Neural cell (in vitro differentiated cells): ENCODE measurements around the gene SYTL3. TPM values are rescaled to one million over a fixed set of nuclear protein-coding genes. Genes with fewer than 3 reads are reported as not detected.

Experiments used
- H2AFZ ChIP-seq: fragments of 200-600, 300-800 bp; sonication (generic), shearing (Covaris generic); 2 replicates; pipeline ENCODE4 v1.6.0; 2014; ENCODE audit warnings: low read depth, mild to moderate bottlenecking, antibody characterized with exemption, low read length, moderate library complexity
- H3F3A ChIP-seq: fragments of 200-600 bp; shearing (Covaris generic); 2 replicates; pipeline ENCODE4 v1.6.1; 2016; ENCODE audit warnings: mild to moderate bottlenecking, moderate library complexity, mixed read lengths, antibody characterized with exemption, low read length; ENCODE audit not compliant: insufficient read depth, poor library complexity, severe bottlenecking
- H3K27ac ChIP-seq: fragments of 200-600, 300-800 bp; sonication (generic), shearing (Covaris generic); 2 replicates; pipeline ENCODE4 v1.5.1; 2014; ENCODE audit warnings: mild to moderate bottlenecking, low read length, moderate library complexity
- H3K27me3 ChIP-seq: fragments of 300-800, 200-600 bp; sonication (generic), shearing (Covaris generic); 2 replicates; pipeline ENCODE4 v1.6.0; 2014; ENCODE audit warnings: mild to moderate bottlenecking, low read depth, low read length, moderate library complexity; ENCODE audit not compliant: insufficient read depth
- H3K36me3 ChIP-seq: fragments of 300-800, 200-600 bp; sonication (generic), shearing (Covaris generic); 2 replicates; pipeline ENCODE4 v1.5.1; 2014; ENCODE audit warnings: mild to moderate bottlenecking, antibody characterized with exemption, low read length, moderate library complexity; ENCODE audit not compliant: insufficient read depth
- H3K4me2 ChIP-seq: fragments of 300-800, 200-600 bp; sonication (generic), shearing (Covaris generic); 2 replicates; pipeline ENCODE4 v1.6.0; 2014; ENCODE audit warnings: mild to moderate bottlenecking, low read length
- H3K4me3 ChIP-seq: fragments of 300-800, 200-600 bp; sonication (generic), shearing (Covaris generic); 2 replicates; pipeline ENCODE4 v1.5.1; 2014; ENCODE audit warnings: mild to moderate bottlenecking, low read length, moderate library complexity
- H3K79me2 ChIP-seq: fragments of 200-600 bp; shearing (Covaris generic); replicated peaks from 2 replicates; pipeline ENCODE4 v1.6.0; 2014; ENCODE audit warnings: mild to moderate bottlenecking, low read length, moderate library complexity; ENCODE audit not compliant: insufficient read depth
- H3K9ac ChIP-seq: fragments of 300-800, 200-600 bp; sonication (generic), shearing (Covaris generic); 2 replicates; pipeline ENCODE4 v1.6.1; 2016; ENCODE audit warnings: mild to moderate bottlenecking, low read length, mixed read lengths
- H3K9me2 ChIP-seq: fragments of 200-600 bp; shearing (Covaris generic); 2 replicates; pipeline ENCODE4 v1.6.1; 2016; ENCODE audit warnings: mild to moderate bottlenecking, low read length, mixed read lengths; ENCODE audit not compliant: insufficient read depth
- H3K9me3 ChIP-seq: fragments of 200-600, 300-800 bp; sonication (generic), shearing (Covaris generic); 2 replicates; pipeline ENCODE4 v1.6.1; 2016; ENCODE audit warnings: mild to moderate bottlenecking, mixed run types, low read length, moderate library complexity, mixed read lengths
- H4K20me1 ChIP-seq: fragments of 200-600 bp; shearing (Covaris generic); 2 replicates; pipeline ENCODE4 v1.6.1; 2016; ENCODE audit warnings: mild to moderate bottlenecking, mixed run types; ENCODE audit not compliant: insufficient read depth
- CTCF ChIP-seq: fragments of 450-650 bp; IDR thresholded peaks from 2 replicates; pipeline ENCODE4 v1.5.1; 2014; ENCODE audit warnings: antibody characterized with exemption, mild to moderate bottlenecking, moderate library complexity; ENCODE audit not compliant: poor library complexity, severe bottlenecking
- EP300 ChIP-seq: fragments of 450-650 bp; conservative IDR thresholded peaks from 2 replicates; pipeline ENCODE4 v1.6.1; 2014; ENCODE audit warnings: antibody characterized with exemption, mild to moderate bottlenecking, moderate library complexity; ENCODE audit not compliant: poor library complexity, severe bottlenecking
- EZH2 ChIP-seq: fragments of 200-600, 300-800 bp; shearing (Covaris generic), sonication (generic); IDR thresholded peaks from 2 replicates; pipeline ENCODE4 v1.6.1; 2014; ENCODE audit warnings: antibody characterized with exemption, low read length, borderline replicate concordance, mild to moderate bottlenecking; ENCODE audit not compliant: insufficient read depth, poor library complexity, severe bottlenecking
- MXI1 ChIP-seq: fragments of 450-650 bp; conservative IDR thresholded peaks from 2 replicates; pipeline ENCODE4 v1.6.1; 2014; ENCODE audit warnings: antibody characterized with exemption, mild to moderate bottlenecking; ENCODE audit not compliant: poor library complexity, severe bottlenecking
- POLR2AphosphoS5 ChIP-seq: IDR thresholded peaks from 2 replicates; pipeline ENCODE4 v1.6.1; 2012
- RAD21 ChIP-seq: fragments of 450-650 bp; conservative IDR thresholded peaks from 2 replicates; pipeline ENCODE4 v1.6.1; 2014; ENCODE audit warnings: antibody characterized with exemption, mild to moderate bottlenecking, moderate library complexity
- REST ChIP-seq: IDR thresholded peaks from 2 replicates; pipeline ENCODE4 v1.6.1; 2012; ENCODE audit warnings: borderline replicate concordance
- SMC3 ChIP-seq: fragments of 450-650 bp; conservative IDR thresholded peaks from 2 replicates; pipeline ENCODE4 v1.6.1; 2014; ENCODE audit warnings: antibody characterized with exemption, mild to moderate bottlenecking, moderate library complexity; ENCODE audit not compliant: poor library complexity
- TAF1 ChIP-seq: IDR thresholded peaks from 2 replicates; pipeline ENCODE4 v1.6.1; 2012; ENCODE audit warnings: low read depth
- polyA plus RNA-seq: library from polyadenylated mRNA; depleted of rRNA; stranded (reverse); fragments of >200 nt; gene quantifications from 2 replicates; pipeline ENCODE4 v1.2.3, GENCODE V29; 2014

Gene SYTL3
- polyA plus RNA-seq, 1 donor from 2014 or later, result 2.1 TPM

- no peak overlapping the region for H3K9ac ChIP-seq
- no peaks in the 10 kb centered on the region for H3K9me2 ChIP-seq
- no peaks in the 10 kb centered on the region for H3K79me2 ChIP-seq
- H3K36me3 ChIP-seq, result no peaks in the 10 kb centered on the region
- peak overlapping the region; percentile 14 for H2AFZ ChIP-seq
- no peak overlapping the region for H3K4me2 ChIP-seq
- TF ChIP-seq MXI1, result no peak
- no peak for TF ChIP-seq SMC3
- TF ChIP-seq POLR2AphosphoS5, result no peak
- TF ChIP-seq CTCF, result no peak
- no peak for TF ChIP-seq RAD21
- TF ChIP-seq EP300, result no peak
- no peak for TF ChIP-seq REST
- TF ChIP-seq EZH2, result no peak
- no peak for TF ChIP-seq TAF1
- no peaks in the 10 kb centered on the region for H3F3A ChIP-seq
- no peaks in the 10 kb centered on the region for H3K9me3 ChIP-seq
- H3K27ac ChIP-seq, result peak overlapping the region; percentile 64
- no peak overlapping the region for H3K4me3 ChIP-seq
- H4K20me1 ChIP-seq, result no peaks in the 10 kb centered on the region
- H3K27me3 ChIP-seq, result no peaks in the 10 kb centered on the region
Observed at GRCh38 chr6:158653577-158654354, 3.9 kb downstream of the SYTL3 start.

- H3K9me2 ChIP-seq, result no peaks in the 10 kb centered on the region
- H3K27ac ChIP-seq, result no peak overlapping the region
- no peak overlapping the region for H3K4me2 ChIP-seq
- H3F3A ChIP-seq, result no peaks in the 10 kb centered on the region
- no peaks in the 10 kb centered on the region for H4K20me1 ChIP-seq
- no peaks in the 10 kb centered on the region for H3K27me3 ChIP-seq
- TF ChIP-seq EP300 (no peak), REST (no peak), RAD21 (no peak), CTCF (no peak), TAF1 (no peak), MXI1 (no peak), POLR2AphosphoS5 (no peak), SMC3 (no peak), EZH2 (no peak)
- H3K36me3 ChIP-seq, result no peaks in the 10 kb centered on the region
- no peaks in the 10 kb centered on the region for H3K9me3 ChIP-seq
- no peak overlapping the region for H2AFZ ChIP-seq
- no peak overlapping the region for H3K4me3 ChIP-seq
- H3K79me2 ChIP-seq, result no peaks in the 10 kb centered on the region
- H3K9ac ChIP-seq, result no peak overlapping the region
Observed at GRCh38 chr6:158654498-158654897, 4.6 kb downstream of the SYTL3 start.
